ENCODE data around the gene OXCT1. TPM values are rescaled to one million over a fixed set of nuclear protein-coding genes. Genes with fewer than 3 reads are reported as not detected.

Gene OXCT1
- total and polyA plus RNA-seq, 2 of the 13 experiments (the other 11 are each of a cell fraction or from before 2014, with no cell fraction given), result 0.92 to 4.7 TPM

DNA sequence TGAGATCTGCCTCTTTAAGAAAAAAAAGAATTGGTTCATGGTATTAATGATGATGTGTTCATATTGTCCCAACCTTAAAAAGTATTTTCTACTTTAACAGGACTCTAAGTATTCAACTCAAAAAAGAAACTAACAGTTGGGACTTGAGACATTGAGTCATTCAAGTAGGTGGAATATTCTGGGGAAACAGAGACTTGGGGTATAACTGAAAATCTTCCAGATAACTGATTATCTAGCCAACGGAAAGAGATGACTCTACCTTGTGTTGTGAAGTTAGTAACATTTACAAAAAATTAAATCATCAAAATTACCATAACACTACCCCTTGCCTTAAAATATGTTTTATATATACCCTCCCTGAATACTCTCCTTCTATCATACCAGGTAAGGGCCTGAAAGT is 19.1 kb downstream of the OXCT1 start (continued):
- TF ChIP-seq TRIM22 (IDR thresholded peaks at IDR 0.05), result no peak
- TF ChIP-seq ONECUT2 (CRISPR knock-in tag; IDR thresholded peaks at IDR 0.05), result no peak

DNA sequence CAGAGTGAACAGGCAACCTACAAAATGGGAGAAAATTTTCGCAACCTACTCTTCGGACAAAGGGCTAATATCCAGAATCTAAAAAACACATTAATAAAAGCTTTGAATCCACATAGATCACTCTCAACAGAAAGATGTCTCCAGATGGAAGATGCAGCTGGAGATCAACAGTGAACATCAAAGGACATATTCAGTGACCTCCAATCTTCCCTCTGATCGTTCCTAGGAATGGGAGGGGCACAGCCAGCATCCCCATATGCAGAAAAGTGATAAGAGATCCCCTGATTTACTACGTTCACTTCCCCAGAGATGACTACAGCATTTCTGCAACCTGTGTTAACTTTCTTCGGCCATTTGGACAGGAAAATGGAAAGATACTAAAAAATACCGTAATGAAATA is 21.2 kb downstream of the OXCT1 start:
- Histone ChIP-seq H3K79me2 (ENCODE audit: insufficient read depth, low read length) (no peaks in the 10 kb centered on the region), H4K20me1 (ENCODE audit: insufficient read depth, low read length) (no peaks in the 10 kb centered on the region), H3K4me3 (replicated peaks in 1 of 3; ENCODE audit: insufficient read depth in 1 of 3, low read depth in 2 of 3, low read length in 3 of 3) (no peak overlapping the region), H3K9ac (ENCODE audit: insufficient read depth, low read depth, low read length) (no peak overlapping the region), H3K27ac (ENCODE audit: extremely low read length, insufficient read depth, low read length) (no peak overlapping the region), H2AFZ (ENCODE audit: low read length) (no peak overlapping the region), H3K4me2 (ENCODE audit: low read depth, low read length) (no peak overlapping the region), H3K36me3 (replicated peaks in 1 of 2; ENCODE audit: control insufficient read depth in 1 of 2, insufficient read depth in 2 of 2, low read length in 2 of 2) (0 out of 5 replicates have a peak, but pooled peaks cover 1 to 5% of the 10 kb centered on the region in 2 experiments), H3K9me3 (ENCODE audit: low read length) (no peaks in the 10 kb centered on the region), H3K4me1 (ENCODE audit: insufficient read depth, low read length) (no peaks in the 10 kb centered on the region), H3K27me3 (ENCODE audit: control insufficient read depth in 1 of 2, insufficient read depth in 2 of 2, low read length in 2 of 2) (no peaks in the 10 kb centered on the region)
- in situ Hi-C loops (cut with HindIII; ENCODE audit: extremely low pct_ligation_motif_present, low pct_unique_long_range_greater_than_20kb) (loop anchor here (25.0 kb wide), 2 partner anchors 137 to 587 kb away; no protein-coding TSS in a partner anchor), intact Hi-C loops (cut with micrococcal nuclease; ENCODE audit: unreplicated experiment) (no loop called here)
- ChIA-PET CTCF (ENCODE audit: low intra/inter-chr PET ratio, low total read pairs) (no interaction called here), POLR2A (no interaction called here)
- ATAC-seq (no peak), DNase-seq (ENCODE audit: low spot score) (no peak), FAIRE-seq (no peak)
- 45% methylated on average over 6 of the region's 6 CpGs for whole genome bisulfite sequencing (ENCODE audit: low lambda C conversion rate)
- TF ChIP-seq REPIN1 (CRISPR knock-in tag; IDR thresholded peaks at IDR 0.05; ENCODE audit: borderline replicate concordance, low read depth), result no peak
- TF ChIP-seq HNRNPUL1 (IDR thresholded peaks at IDR 0.05; ENCODE audit: low read depth, low read length), result no peak
- TF ChIP-seq BORCS8-MEF2B (CRISPR knock-in tag; IDR thresholded peaks at IDR 0.05), result no peak
- TF ChIP-seq ZNF318 (CRISPR knock-in tag; IDR thresholded peaks at IDR 0.05), result no peak
- BruUV-seq (replicated peaks), result no TSS peak
